H1 (cell line): Measurements from ENCODE around the gene TEAD4. TPM values are rescaled to one million over a fixed set of nuclear protein-coding genes. Genes with fewer than 3 reads are reported as not detected.
A peak's percentile ranks its signal among the peaks of the same experiment; 100 is the strongest.

Source experiments
- ATF2 ChIP-seq: IDR thresholded peaks from 2 replicates; pipeline ENCODE4 v1.6.1; 2012; ENCODE audit warnings: low read length, inconsistent platforms
- CTCF ChIP-seq, 3 experiments: IDR thresholded peaks; 1 replicate in 2 of 3; 2 replicates in 1 of 3; pipeline versions ENCODE4 v1.5.1 to v1.6.1; 2011; ENCODE audit warnings: low read length in 3 of 3, mild to moderate bottlenecking in 3 of 3, inconsistent platforms in 2 of 3, low read depth in 1 of 3, moderate library complexity in 1 of 3; ENCODE audit not compliant: insufficient read depth in 1 of 3; ENCODE audit errors: control extremely low read depth in 1 of 3
- EP300 ChIP-seq, 2 experiments: IDR thresholded peaks; 1 replicate in 1 of 2; 2 replicates in 1 of 2; pipeline ENCODE4 v1.6.1; 2011 to 2012; ENCODE audit warnings: low read depth in 2 of 2, low read length in 2 of 2, mild to moderate bottlenecking in 2 of 2, borderline replicate concordance in 1 of 2, inconsistent platforms in 1 of 2, moderate library complexity in 1 of 2
- EZH2 ChIP-seq: fragments of 200-600 bp; sonication (generic); IDR thresholded peaks from 2 replicates; pipeline ENCODE4 v1.7.1; 2012; ENCODE audit warnings: low read depth, mild to moderate bottlenecking, moderate library complexity, low read length, inconsistent platforms; ENCODE audit not compliant: severe bottlenecking
- GABPA ChIP-seq: IDR thresholded peaks from 2 replicates; pipeline ENCODE4 v1.6.1; 2011; ENCODE audit warnings: mild to moderate bottlenecking, low read length, moderate library complexity, borderline replicate concordance; ENCODE audit not compliant: insufficient read depth
- KDM4A ChIP-seq: IDR thresholded peaks from one replicate; pipeline ENCODE4 v1.7.1; 2012; ENCODE audit warnings: low read depth, mild to moderate bottlenecking, moderate library complexity, low read length, inconsistent platforms; ENCODE audit not compliant: severe bottlenecking
- NANOG ChIP-seq: IDR thresholded peaks from 2 replicates; pipeline ENCODE4 v1.6.1; 2011; ENCODE audit warnings: low read length, low read depth, mild to moderate bottlenecking, inconsistent platforms; ENCODE audit not compliant: insufficient read depth, poor library complexity, severe bottlenecking
- RAD21 ChIP-seq, 2 experiments: IDR thresholded peaks in 1 of 2; conservative IDR thresholded peaks in 1 of 2; 2 replicates each; pipeline ENCODE4 v1.6.1; 2011; ENCODE audit warnings: low read depth in 2 of 2, low read length in 2 of 2, improper control_type of control experiment in 1 of 2, inconsistent platforms in 1 of 2, mild to moderate bottlenecking in 1 of 2, moderate library complexity in 1 of 2
- RBBP5 ChIP-seq: IDR thresholded peaks from 2 replicates; pipeline ENCODE4 v1.7.1; 2012; ENCODE audit warnings: low read depth, mild to moderate bottlenecking, inconsistent platforms, low read length, moderate library complexity, borderline replicate concordance
- SIX5 ChIP-seq: IDR thresholded peaks from 2 replicates; pipeline ENCODE4 v1.6.1; 2011; ENCODE audit warnings: mild to moderate bottlenecking, low read depth, low read length
- polyA plus RNA-seq, 7 experiments: library from polyadenylated mRNA; depleted of rRNA in 3 of 7; stranded (reverse) in 5 of 7; unstranded in 2 of 7; fragments of >200 nt in 5 of 7; fragments of 200-250 nt in 2 of 7; gene quantifications; 1 replicate in 5 of 7; 2 replicates in 1 of 7; 4 replicates in 1 of 7; pipeline versions ENCODE4 v1.2.1 to v1.2.3, GENCODE V29; 2011 to 2013; ENCODE audit warnings: missing spikeins in 2 of 7, mixed read lengths in 2 of 7
- total RNA-seq: library from RNA; stranded (reverse); fragmentation: NEBNext Ultra II Directional; extraction: Animal tissue kit (Norgen Biotek cat#: 25700); gene quantifications from 2 replicates; pipeline ENCODE4 v1.2.1, GENCODE V29; 2021

TEAD4 gene
- total and polyA plus RNA-seq, 2 of the 8 experiments (the other 6 are each of a cell fraction or from before 2014, with no cell fraction given), result 56.7 to 116 TPM

- no peak for TF ChIP-seq CTCF (IDR thresholded peaks at IDR 0.05; ENCODE audit: control extremely low read depth in 1 of 3, insufficient read depth in 1 of 3, low read depth in 1 of 3, low read length in 3 of 3)
- no peak for TF ChIP-seq GABPA
- no peak for TF ChIP-seq SIX5
- peak; percentile 55; the same call in 1 of the 2 replicates for TF ChIP-seq RBBP5
- no peak for TF ChIP-seq NANOG
- TF ChIP-seq EZH2, result peak; percentile 33
- TF ChIP-seq RAD21 (IDR thresholded peaks at IDR 0.05 in 1 of 2, conservative IDR thresholded peaks at IDR 0.05 in 1 of 2; ENCODE audit: low read depth in 2 of 2, low read length in 2 of 2), result no peak
- no peak for TF ChIP-seq EP300 (IDR thresholded peaks at IDR 0.05; ENCODE audit: borderline replicate concordance in 1 of 2, low read depth in 2 of 2, low read length in 2 of 2)
- no peak for TF ChIP-seq ATF2
- TF ChIP-seq KDM4A, result no peak
Observed at GRCh38 chr12:2959505-2960389, 550 bp downstream of the TEAD4 start (continued).
